HepG2 (cell line): ENCODE data around the gene RAB40C. TPM values are rescaled to one million over a fixed set of nuclear protein-coding genes. Genes with fewer than 3 reads are reported as not detected.

Experiments
- ADNP ChIP-seq: sonication (generic); formaldehyde crosslinking; IDR thresholded peaks from 2 replicates; pipeline ENCODE4 v1.4.0; 2020; ENCODE audit warnings: missing genetic modification reagents
- ELF4 ChIP-seq: sonication (generic); formaldehyde crosslinking; IDR thresholded peaks from 2 replicates; pipeline ENCODE4 v1.5.0; 2020; ENCODE audit warnings: missing genetic modification reagents, mild to moderate bottlenecking, moderate library complexity, borderline replicate concordance
- FIP1L1 ChIP-seq: fragments of 200-400 bp; formaldehyde crosslinking; IDR thresholded peaks from 2 replicates; pipeline ENCODE4 v1.6.1; 2018; ENCODE audit warnings: low read depth, mild to moderate bottlenecking, low read length, moderate library complexity, borderline replicate concordance; ENCODE audit not compliant: insufficient read depth
- HMG20B ChIP-seq: conservative IDR thresholded peaks from 2 replicates; pipeline ENCODE4 v1.6.1; 2016; ENCODE audit warnings: missing genetic modification reagents, missing compliant biosample characterization
- KLF6 ChIP-seq: IDR thresholded peaks from 2 replicates; pipeline ENCODE4 v1.8.0; 2016; ENCODE audit warnings: missing biosample characterization, missing genetic modification reagents
- MAF1 ChIP-seq: sonication (generic); formaldehyde crosslinking; IDR thresholded peaks from 2 replicates; pipeline ENCODE4 v1.5.0; 2020; ENCODE audit warnings: missing genetic modification reagents, borderline replicate concordance
- MLLT10 ChIP-seq: sonication (generic); formaldehyde crosslinking; IDR thresholded peaks from 2 replicates; pipeline ENCODE4 v1.4.0; 2020; ENCODE audit warnings: missing genetic modification reagents
- PATZ1 ChIP-seq: sonication (generic); formaldehyde crosslinking; IDR thresholded peaks from 2 replicates; pipeline ENCODE4 v1.4.0; 2020; ENCODE audit warnings: missing genetic modification reagents
- RERE ChIP-seq: IDR thresholded peaks from 2 replicates; pipeline ENCODE4 v1.6.1; 2016; ENCODE audit warnings: low read depth, missing genetic modification reagents, missing compliant biosample characterization
- TBL1XR1 ChIP-seq: fragments of 150-350 bp; IDR thresholded peaks from 2 replicates; pipeline ENCODE4 v1.6.1; 2014; ENCODE audit warnings: borderline replicate concordance, low read length; ENCODE audit not compliant: partially characterized antibody
- TCF7 ChIP-seq: sonication (generic); IDR thresholded peaks from 2 replicates; pipeline ENCODE4 v1.6.1; 2016; ENCODE audit warnings: antibody characterized with exemption, low read depth
- TOPORS ChIP-seq: sonication (generic); formaldehyde crosslinking; IDR thresholded peaks from 2 replicates; pipeline ENCODE4 v1.8.0; 2023; ENCODE audit warnings: mild to moderate bottlenecking, missing genetic modification reagents
- ZBTB34 ChIP-seq: sonication (generic); formaldehyde crosslinking; IDR thresholded peaks from 2 replicates; pipeline ENCODE4 v1.8.0; 2022; ENCODE audit warnings: mild to moderate bottlenecking, missing genetic modification reagents
- ZKSCAN1 ChIP-seq: fragments of 150-350 bp; IDR thresholded peaks from 2 replicates; pipeline ENCODE4 v1.6.1; 2014; ENCODE audit warnings: low read length
- ZNF256 ChIP-seq: sonication (generic); formaldehyde crosslinking; conservative IDR thresholded peaks from 2 replicates; pipeline ENCODE4 v1.4.0; 2020; ENCODE audit warnings: missing genetic modification reagents
- ZNF549 ChIP-seq: sonication (generic); formaldehyde crosslinking; IDR thresholded peaks from 2 replicates; pipeline ENCODE4 v1.5.0; 2020; ENCODE audit warnings: missing genetic modification reagents
- ZNF672 ChIP-seq: sonication (generic); formaldehyde crosslinking; IDR thresholded peaks from 2 replicates; pipeline ENCODE4 v1.8.1; 2022; ENCODE audit warnings: missing genetic modification reagents
- ZNF891 ChIP-seq: sonication (generic); formaldehyde crosslinking; IDR thresholded peaks from 2 replicates; pipeline ENCODE4 v1.5.0; 2020; ENCODE audit warnings: mild to moderate bottlenecking, missing genetic modification reagents
- ZSCAN29 ChIP-seq: sonication (generic); formaldehyde crosslinking; conservative IDR thresholded peaks from 2 replicates; pipeline ENCODE4 v1.4.0; 2020; ENCODE audit warnings: mild to moderate bottlenecking, missing genetic modification reagents
- polyA plus RNA-seq, 8 experiments: library from polyadenylated mRNA; depleted of rRNA in 3 of 8; stranded (reverse) in 7 of 8; unstranded in 1 of 8; fragments of >200 nt; fragmentation: Illumina TruSeq in 4 of 8; extraction: Trizol in 4 of 8; gene quantifications; 2 replicates each; pipeline versions ENCODE4 v1.2.1 to v1.2.3, GENCODE V29; 2011 to 2016; ENCODE audit warnings: low read depth in 4 of 8, missing spikeins in 1 of 8, mixed read lengths in 1 of 8; ENCODE audit not compliant: insufficient read depth in 1 of 8
- total RNA-seq, 5 experiments: library from RNA; depleted of rRNA; stranded (reverse); fragments of >200 nt; fragmentation: Illumina TruSeq; extraction: Trizol; gene quantifications; 2 replicates each; pipeline ENCODE4 v1.2.3, GENCODE V29; 2016; ENCODE audit warnings: low read depth in 1 of 5
- TF ChIP-seq, protein P1 (sequence below): conservative IDR thresholded peaks from 2 replicates; pipeline ENCODE4 v1.6.1; 2018; ENCODE audit warnings: missing genetic modification reagents

RAB40C gene
- total and polyA plus RNA-seq, 2 of the 13 experiments (the other 11 are each of a cell fraction or from before 2014, with no cell fraction given), result 7.7 to 11.5 TPM

DNA sequence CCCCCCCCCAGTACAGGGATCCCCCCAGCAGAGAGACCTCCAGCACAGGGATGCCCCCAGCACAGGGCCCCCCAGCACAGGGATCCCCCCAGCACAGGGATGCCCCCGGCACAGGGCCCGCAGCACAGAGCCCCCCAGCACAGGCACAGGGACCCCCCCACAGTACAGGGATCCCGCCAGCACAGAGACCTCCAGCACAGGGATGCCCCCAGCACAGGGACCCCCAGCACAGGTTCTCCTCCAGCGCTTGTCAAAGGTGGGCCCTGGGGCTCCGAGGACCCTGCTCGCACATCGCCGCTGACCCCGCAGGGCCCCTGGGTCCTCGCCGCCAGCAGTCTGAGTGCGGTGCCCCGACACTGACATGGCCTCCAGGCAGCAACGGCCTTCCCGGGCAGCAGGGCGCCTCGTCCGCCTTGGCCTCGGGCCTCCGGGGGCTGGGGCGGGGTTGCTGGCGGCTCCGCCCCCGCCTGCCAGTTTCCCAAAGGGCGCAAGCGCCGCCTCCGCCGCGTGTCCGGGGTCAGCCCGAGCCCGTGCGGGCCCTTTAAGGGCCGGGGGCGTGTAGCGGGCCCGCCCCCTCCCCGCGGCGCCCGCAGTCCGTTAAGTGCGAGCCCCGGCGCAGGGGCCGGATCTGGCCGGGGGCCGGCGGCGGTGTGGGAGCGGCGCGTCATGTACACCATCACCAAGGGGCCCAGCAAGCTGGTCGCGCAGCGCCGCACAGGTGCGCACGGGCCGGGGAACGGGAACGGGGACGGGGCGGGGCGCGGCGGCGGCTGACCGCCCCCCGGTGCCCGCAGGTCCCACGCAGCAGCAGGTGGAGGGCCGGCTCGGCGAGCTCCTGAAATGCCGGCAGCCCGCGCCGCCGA, 51.7 kb downstream of the RAB40C start, which contains the start of gene MCRIP2 (continued):
- no peak for TF ChIP-seq HMG20B (CRISPR knock-in tag)
- 0 out of 2 replicates have a peak, but pooled peaks have one; percentile 53 for TF ChIP-seq KLF6 (CRISPR knock-in tag)
- no peak for TF ChIP-seq ZBTB34 (CRISPR knock-in tag)
- no peak for TF ChIP-seq FIP1L1
- TF ChIP-seq ELF4 (CRISPR knock-in tag), result no peak
- no peak for TF ChIP-seq TCF7
- no peak for TF ChIP-seq MAF1 (CRISPR knock-in tag)
- TF ChIP-seq, protein P1, sequence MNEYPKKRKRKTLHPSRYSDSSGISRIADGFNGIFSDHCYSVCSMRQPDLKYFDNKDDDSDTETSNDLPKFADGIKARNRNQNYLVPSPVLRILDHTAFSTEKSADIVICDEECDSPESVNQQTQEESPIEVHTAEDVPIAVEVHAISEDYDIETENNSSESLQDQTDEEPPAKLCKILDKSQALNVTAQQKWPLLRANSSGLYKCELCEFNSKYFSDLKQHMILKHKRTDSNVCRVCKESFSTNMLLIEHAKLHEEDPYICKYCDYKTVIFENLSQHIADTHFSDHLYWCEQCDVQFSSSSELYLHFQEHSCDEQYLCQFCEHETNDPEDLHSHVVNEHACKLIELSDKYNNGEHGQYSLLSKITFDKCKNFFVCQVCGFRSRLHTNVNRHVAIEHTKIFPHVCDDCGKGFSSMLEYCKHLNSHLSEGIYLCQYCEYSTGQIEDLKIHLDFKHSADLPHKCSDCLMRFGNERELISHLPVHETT, result no peak; the same call in 1 of the 2 replicates
- peak; percentile 87 for TF ChIP-seq PATZ1
- TF ChIP-seq MLLT10, result no peak
- TF ChIP-seq ZKSCAN1, result no peak
- TF ChIP-seq ZSCAN29 (CRISPR knock-in tag), result no peak
- no peak for TF ChIP-seq ZNF256 (CRISPR knock-in tag)
- 0 out of 2 replicates have a peak, but pooled peaks have one; percentile 17 for TF ChIP-seq TOPORS (CRISPR knock-in tag)
- TF ChIP-seq TBL1XR1, result no peak
- peak; percentile 71; the same call in 1 of the 2 replicates for TF ChIP-seq ZNF891 (CRISPR knock-in tag)
- TF ChIP-seq RERE, result no peak; the same call in 1 of the 2 replicates
- no peak for TF ChIP-seq ZNF549 (CRISPR knock-in tag)
- no peak for TF ChIP-seq ADNP (CRISPR knock-in tag)
- TF ChIP-seq ZNF672 (CRISPR knock-in tag), result no peak
